Neuronal stem cell (in vitro differentiated cells): ENCODE data around the gene SLC22A31.
"Not testable (repeated sequence)": the region's sequence is repeated elsewhere in the genome, so short reads cannot be mapped to it uniquely, and the experiment has no call there.

Source experiments
- DNase-seq: peaks from one replicate; pipeline ENCODE4 v3.0.0-alpha.2; 2013; ENCODE audit warnings: low spot score
- H2AFZ ChIP-seq: one replicate; pipeline ENCODE4 v1.6.1; 2013; ENCODE audit warnings: mild to moderate bottlenecking, low read length, inconsistent platforms
- H2AK5ac ChIP-seq: 2 replicates; pipeline ENCODE4 v1.6.1; 2013; ENCODE audit warnings: low read depth, mild to moderate bottlenecking, inconsistent platforms, low read length, moderate library complexity, mixed read lengths
- H2BK120ac ChIP-seq: 2 replicates; pipeline ENCODE4 v1.6.1; 2013; ENCODE audit warnings: low read depth, mild to moderate bottlenecking, inconsistent platforms, low read length, moderate library complexity, mixed read lengths
- H2BK12ac ChIP-seq: one replicate; pipeline ENCODE4 v1.6.1; 2013; ENCODE audit warnings: low read length, inconsistent platforms
- H2BK15ac ChIP-seq: 2 replicates; pipeline ENCODE4 v1.6.1; 2013; ENCODE audit warnings: mild to moderate bottlenecking, low read length, inconsistent platforms, mixed read lengths
- H2BK5ac ChIP-seq: one replicate; pipeline ENCODE4 v1.6.1; 2013; ENCODE audit warnings: inconsistent platforms, mild to moderate bottlenecking, low read length, moderate library complexity
- H3K14ac ChIP-seq: one replicate; pipeline ENCODE4 v1.6.1; 2013; ENCODE audit warnings: low read length, inconsistent platforms
- H3K18ac ChIP-seq: 2 replicates; pipeline ENCODE4 v1.6.1; 2013; ENCODE audit warnings: low read length, inconsistent platforms
- H3K23ac ChIP-seq: 2 replicates; pipeline ENCODE4 v1.6.1; 2013; ENCODE audit warnings: low read depth, mild to moderate bottlenecking, mixed read lengths, low read length, inconsistent platforms; ENCODE audit not compliant: poor library complexity
- H3K27ac ChIP-seq: replicated peaks from 3 replicates; pipeline ENCODE4 v1.5.1; 2013; ENCODE audit warnings: low read length, inconsistent platforms
- H3K27me3 ChIP-seq, 3 experiments: 2 replicates each; pipeline ENCODE4 v1.6.1; 2013; ENCODE audit warnings: low read length in 3 of 3, mild to moderate bottlenecking in 2 of 3, inconsistent platforms in 1 of 3, low read depth in 1 of 3, mixed read lengths in 1 of 3, moderate library complexity in 1 of 3; ENCODE audit not compliant: control insufficient read depth in 3 of 3, insufficient read depth in 3 of 3
- H3K36me3 ChIP-seq, 2 donors: replicated peaks in 1 of 2; 2 replicates each; pipeline ENCODE4 v1.6.1; 2013; ENCODE audit warnings: low read length in 2 of 2; ENCODE audit not compliant: control insufficient read depth in 2 of 2, insufficient read depth in 2 of 2
- H3K4ac ChIP-seq: 2 replicates; pipeline ENCODE4 v1.6.1; 2013; ENCODE audit warnings: inconsistent platforms, mild to moderate bottlenecking, low read length, moderate library complexity
- H3K4me1 ChIP-seq, 2 donors: 1 replicate in 1 of 2; 2 replicates in 1 of 2; pipeline ENCODE4 v1.6.1; 2013; ENCODE audit warnings: low read length in 2 of 2, low read depth in 1 of 2; ENCODE audit not compliant: control insufficient read depth in 2 of 2, insufficient read depth in 1 of 2
- H3K4me2 ChIP-seq: one replicate; pipeline ENCODE4 v1.6.1; 2013; ENCODE audit warnings: mild to moderate bottlenecking, low read length, inconsistent platforms; ENCODE audit not compliant: insufficient read depth, poor library complexity, severe bottlenecking
- H3K4me3 ChIP-seq, 2 donors: 2 replicates each; pipeline ENCODE4 v1.5.1; 2013; ENCODE audit warnings: low read length in 2 of 2, mild to moderate bottlenecking in 2 of 2, inconsistent platforms in 1 of 2, moderate library complexity in 1 of 2
- H3K79me1 ChIP-seq: one replicate; pipeline ENCODE4 v1.6.1; 2013; ENCODE audit warnings: low read depth, mild to moderate bottlenecking, inconsistent platforms, low read length, moderate library complexity
- H3K9ac ChIP-seq: one replicate; pipeline ENCODE4 v1.6.1; 2013; ENCODE audit warnings: mild to moderate bottlenecking, low read depth, low read length, inconsistent platforms; ENCODE audit not compliant: poor library complexity
- H3K9me3 ChIP-seq, 2 donors: replicated peaks in 1 of 2; 2 replicates each; pipeline versions ENCODE3 to v1.6.1; 2013; ENCODE audit warnings: low read length in 2 of 2, mild to moderate bottlenecking in 2 of 2, inconsistent platforms in 1 of 2, low read depth in 1 of 2, mixed read lengths in 1 of 2, moderate library complexity in 1 of 2; ENCODE audit not compliant: control insufficient read depth in 2 of 2, insufficient read depth in 1 of 2
- H4K8ac ChIP-seq: one replicate; pipeline ENCODE4 v1.6.1; 2013; ENCODE audit warnings: low read depth, mild to moderate bottlenecking, inconsistent platforms, low read length, moderate library complexity
- H4K91ac ChIP-seq: one replicate; pipeline ENCODE4 v1.6.1; 2013; ENCODE audit warnings: low read length, low read depth, mild to moderate bottlenecking, inconsistent platforms; ENCODE audit not compliant: poor library complexity
- WGBS, 2 donors: extraction: QIAGEN DNeasy Blood & Tissue Kit; methylation state at CpG; one replicate each; pipeline ENCODE4 v1.1.7; 2013; ENCODE audit warnings: missing lambda C conversion rate in 2 of 2, mixed read lengths in 1 of 2; ENCODE audit not compliant: insufficient read length in 2 of 2, insufficient replicate concordance in 1 of 2; ENCODE audit errors: extremely low coverage in 2 of 2; 5-methylcytosine and 5-hydroxymethylcytosine counted together

SLC22A31 gene

GRCh38 chr16:89188471-89189357 is 11.6 kb downstream of the SLC22A31 start:
- H2AFZ ChIP-seq, H3K18ac ChIP-seq, H3K27ac ChIP-seq, H3K9me3 ChIP-seq, H2BK12ac ChIP-seq, H3K9ac ChIP-seq, H3K79me1 ChIP-seq, H3K4ac ChIP-seq, H3K23ac ChIP-seq, H2BK15ac ChIP-seq, H2BK5ac ChIP-seq, H3K14ac ChIP-seq, DNase-seq, H2AK5ac ChIP-seq, H3K4me3 ChIP-seq, H3K4me2 ChIP-seq, H2BK120ac ChIP-seq, H3K4me1 ChIP-seq, H4K91ac ChIP-seq, H4K8ac ChIP-seq, H3K36me3 ChIP-seq: not testable (repeated sequence)
- peaks cover 13 to 23% (median 19%) of the 10 kb centered on the region in 3 experiments for H3K27me3 ChIP-seq
- WGBS, 2 donors: no CpG with 5 or more reads among the region's 25 CpGs

DNA sequence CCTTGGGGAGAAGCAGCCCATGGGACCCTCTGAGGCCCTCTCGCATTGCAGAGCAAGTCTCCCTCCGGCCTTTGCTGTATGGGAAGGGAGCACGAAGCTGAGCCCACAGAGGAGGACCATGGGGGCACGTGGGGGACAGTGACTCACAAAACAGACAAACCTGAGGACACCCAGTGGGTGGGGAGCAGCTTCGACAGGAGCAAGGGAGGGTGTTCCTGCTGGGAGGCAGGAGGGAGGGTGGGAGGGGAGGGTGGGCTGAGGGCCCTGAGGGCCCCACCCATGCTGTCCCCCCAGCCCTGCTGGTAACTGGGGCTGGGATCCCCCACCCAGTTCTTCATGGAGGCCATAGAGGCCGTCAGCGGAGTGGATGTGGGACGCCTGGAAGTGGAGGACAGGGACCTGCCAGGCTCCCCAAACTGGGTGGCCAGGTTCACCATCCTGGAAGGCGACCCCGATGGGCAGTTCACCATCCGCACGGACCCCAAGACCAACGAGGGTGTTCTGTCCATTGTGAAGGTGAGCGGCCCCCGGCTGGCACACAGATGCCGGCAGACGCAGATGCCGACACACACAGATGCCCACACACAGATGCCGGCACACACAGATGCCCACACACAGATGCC is 12.5 kb downstream of the SLC22A31 start:
- Histone ChIP-seq H4K8ac (no peak overlapping the region), H2BK12ac (no peak overlapping the region), H2BK5ac (no peak overlapping the region), H3K4me3 (no peak overlapping the region), H3K18ac (no peak overlapping the region), H2AFZ (no peak overlapping the region), H3K4ac (no peak overlapping the region), H3K36me3 (no peaks in the 10 kb centered on the region), H2BK120ac (no peak overlapping the region), H4K91ac (no peak overlapping the region), H3K14ac (no peak overlapping the region), H3K4me1 (peaks cover 2 to 4% of the 10 kb centered on the region in 2 donors), H3K23ac (no peak overlapping the region), H3K9ac (no peak overlapping the region), H3K79me1 (peaks cover 3% of the 10 kb centered on the region), H2AK5ac (no peak overlapping the region), H3K27ac (no peak overlapping the region), H3K4me2 (no peak overlapping the region), H2BK15ac (no peak overlapping the region), H3K27me3 (peaks cover 13 to 25% (median 25%) of the 10 kb centered on the region in 3 experiments), H3K9me3 (peaks cover 0 to 6% of the 10 kb centered on the region in 2 donors)
- DNase-seq: no peak
- WGBS, 2 donors: no CpG with 5 or more reads among the region's 19 CpGs

GRCh38 chr16:89187032-89187769 is 13.1 kb downstream of the SLC22A31 start:
- Histone ChIP-seq H2BK15ac (no peak overlapping the region), H2BK12ac (peak overlapping the region; percentile 34), H3K4me1 (peaks cover 2 to 3% of the 10 kb centered on the region in 2 donors), H3K9ac (peak overlapping the region; percentile 51), H4K91ac (no peak overlapping the region), H3K27ac (no peak overlapping the region), H3K23ac (no peak overlapping the region), H3K18ac (no peak overlapping the region), H3K14ac (no peak overlapping the region), H3K36me3 (no peaks in the 10 kb centered on the region), H3K4me3 (no peak overlapping the region), H2BK120ac (no peak overlapping the region), H4K8ac (no peak overlapping the region), H3K9me3 (peaks cover 0 to 6% of the 10 kb centered on the region in 2 donors), H3K4ac (no peak overlapping the region), H2AK5ac (no peak overlapping the region), H3K4me2 (no peak overlapping the region), H2BK5ac (no peak overlapping the region), H3K79me1 (peaks cover 3% of the 10 kb centered on the region), H2AFZ (no peak overlapping the region), H3K27me3 (peaks cover 13 to 25% (median 24%) of the 10 kb centered on the region in 3 experiments)
- DNase-seq: no peak
- no CpG with 5 or more reads among the region's 19 CpGs for WGBS, 2 donors
